HG02571 (cell line): ENCODE data around the gene CNTNAP2.

Experiments
- ATAC-seq: cut with Tn5 transposase; IDR thresholded peaks from one replicate; pipeline ENCODE4 v1.9.1; 2021; ENCODE audit warnings: mild to moderate bottlenecking, moderate library complexity; ENCODE audit not compliant: unreplicated experiment

Gene CNTNAP2

GRCh38 chr7:146414373-146414772 lies 297.8 kb downstream of the CNTNAP2 start:
- ATAC-seq = no peak

- no peak for ATAC-seq
Observed at GRCh38 chr7:146414937-146415336, 298.3 kb downstream of the CNTNAP2 start.

- no peak for ATAC-seq
Observed at GRCh38 chr7:146417176-146417575, 300.6 kb downstream of the CNTNAP2 start.

GRCh38 chr7:146423446-146423845 lies 306.8 kb downstream of the CNTNAP2 start:
- ATAC-seq = no peak

GRCh38 chr7:146424084-146424483 lies 307.5 kb downstream of the CNTNAP2 start:
- no peak for ATAC-seq

DNA sequence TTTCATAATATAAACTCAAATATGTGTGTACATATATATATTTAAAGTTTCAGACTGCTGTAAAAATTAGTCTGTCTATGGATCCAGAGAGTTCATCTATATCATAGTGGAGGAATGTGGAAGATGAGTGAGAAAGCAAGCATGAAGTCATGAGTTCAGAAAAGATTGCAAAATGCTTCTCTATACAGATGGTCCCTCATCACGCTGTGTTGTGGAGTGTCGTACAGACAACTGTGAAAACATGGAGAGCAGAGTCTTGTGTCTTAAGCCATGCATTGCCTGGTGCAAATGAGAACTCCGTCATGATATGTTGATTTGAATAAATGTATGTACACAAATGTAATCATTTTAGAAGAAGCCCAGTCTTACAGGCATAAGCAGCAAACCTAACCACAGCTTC lies 316.9 kb downstream of the CNTNAP2 start:
- no peak for ATAC-seq

GRCh38 chr7:146443102-146443501 lies 326.5 kb downstream of the CNTNAP2 start:
- no peak for ATAC-seq

GRCh38 chr7:146449625-146450024 lies 333.0 kb downstream of the CNTNAP2 start:
- ATAC-seq = no peak

GRCh38 chr7:146455091-146455655 lies 338.6 kb downstream of the CNTNAP2 start:
- no peak for ATAC-seq

DNA sequence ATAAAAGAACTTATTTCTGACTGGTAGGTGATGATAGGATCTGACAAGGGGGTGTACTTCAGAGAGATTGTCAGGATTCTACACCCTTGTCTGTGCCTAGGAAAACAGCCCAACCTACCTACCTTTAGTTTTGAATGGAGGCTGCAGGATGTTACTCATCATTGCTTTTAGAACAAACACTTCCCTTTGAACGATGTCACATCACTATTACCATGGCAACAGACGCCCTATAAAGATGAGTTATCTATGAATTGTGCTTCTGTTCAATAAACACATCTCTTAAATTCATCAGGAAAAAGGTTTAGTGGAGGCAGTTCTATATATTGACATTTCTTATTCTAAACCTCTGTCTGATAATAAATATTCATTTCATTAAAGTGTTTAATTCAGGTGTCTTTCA lies 362.4 kb downstream of the CNTNAP2 start:
- no peak for ATAC-seq

- ATAC-seq = no peak
Observed at GRCh38 chr7:146486519-146486918, 369.9 kb downstream of the CNTNAP2 start.

GRCh38 chr7:146492017-146492416 lies 375.4 kb downstream of the CNTNAP2 start:
- no peak for ATAC-seq

DNA sequence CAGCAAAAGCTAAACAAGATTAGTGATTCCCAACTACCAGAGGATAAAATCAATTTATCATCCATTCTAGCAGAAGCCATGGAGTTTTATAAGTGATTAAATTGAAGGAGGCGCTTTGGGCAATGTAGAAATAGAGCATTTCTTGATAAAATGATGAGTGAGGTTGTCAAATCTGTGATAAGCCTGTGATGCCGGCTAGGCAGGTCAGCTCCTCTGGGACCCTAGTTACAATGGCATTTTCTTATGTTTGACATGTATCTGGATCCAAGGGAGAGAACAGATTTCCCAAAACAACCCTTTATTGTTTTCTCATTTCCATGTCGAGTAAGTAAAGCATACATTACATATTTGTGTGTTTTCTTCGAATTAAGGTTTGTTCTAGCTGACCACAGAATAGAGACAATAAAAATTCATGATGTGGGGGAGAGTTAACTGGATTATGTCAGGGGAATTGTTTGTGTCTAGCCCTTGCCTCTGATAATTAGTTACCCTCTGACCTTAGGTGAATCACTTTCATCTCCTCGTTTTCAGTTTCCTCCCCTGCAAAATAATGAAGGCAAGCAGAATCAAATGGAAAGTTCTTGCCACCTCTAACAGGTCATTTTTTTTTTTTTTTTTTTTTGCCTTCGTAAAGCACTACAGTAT lies 378.5 kb downstream of the CNTNAP2 start:
- no peak for ATAC-seq

DNA sequence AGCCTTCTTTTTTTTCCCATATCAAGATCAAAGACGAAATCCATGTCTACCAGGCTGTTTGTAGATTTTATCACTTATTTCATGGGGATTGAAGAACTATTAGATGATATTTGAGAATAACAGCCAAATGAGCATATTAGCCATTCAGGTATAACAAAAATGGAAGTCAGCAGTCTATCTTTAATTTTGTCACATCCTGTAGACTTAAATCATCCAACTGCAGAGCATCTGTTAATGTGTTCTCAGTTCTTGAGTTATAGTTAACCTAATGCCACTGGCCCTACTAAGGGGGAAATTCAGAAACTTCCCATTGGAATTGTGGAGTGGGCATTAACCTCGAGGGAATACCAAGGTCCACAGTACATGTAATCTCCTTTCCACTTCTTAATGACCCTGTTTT lies 380.1 kb downstream of the CNTNAP2 start:
- ATAC-seq = no peak

DNA sequence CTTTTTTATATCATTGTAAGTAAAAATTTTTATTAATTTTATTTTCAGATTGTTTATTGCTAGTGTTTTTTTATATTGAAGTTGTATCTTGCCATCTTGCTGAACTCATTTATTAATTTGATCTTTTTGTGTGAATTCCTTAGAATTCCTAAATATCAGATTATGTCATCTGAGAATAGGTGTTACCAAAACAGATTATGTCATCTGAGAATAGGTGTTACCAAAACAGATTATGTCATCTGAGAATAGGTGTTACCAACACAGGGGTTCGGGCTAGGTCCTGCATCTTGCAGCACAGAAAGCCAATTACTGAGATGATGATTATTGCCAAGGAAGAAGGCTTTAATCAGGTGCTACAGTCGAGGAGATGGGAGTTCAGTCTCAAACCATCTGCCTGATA lies 383.4 kb downstream of the CNTNAP2 start:
- no peak for ATAC-seq

DNA sequence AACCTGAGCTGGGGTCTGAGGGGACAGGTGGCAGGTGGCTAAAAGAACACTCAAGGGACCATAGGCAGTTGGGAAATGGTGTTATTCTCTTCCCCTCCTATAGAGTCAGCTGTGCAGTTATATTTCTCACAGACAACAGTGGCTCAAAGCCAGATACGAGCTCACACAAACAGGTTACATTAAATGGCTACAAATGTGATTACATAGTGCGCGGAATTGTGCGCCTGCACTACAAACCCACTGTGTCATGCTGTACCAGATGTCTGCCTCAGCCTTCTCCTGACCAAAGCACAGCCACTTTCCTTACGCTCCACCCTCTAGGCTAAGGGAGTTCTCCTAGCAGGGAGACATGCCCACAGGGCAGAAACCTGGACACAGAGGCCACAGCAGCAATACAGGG lies 387.2 kb downstream of the CNTNAP2 start:
- ATAC-seq = no peak

DNA sequence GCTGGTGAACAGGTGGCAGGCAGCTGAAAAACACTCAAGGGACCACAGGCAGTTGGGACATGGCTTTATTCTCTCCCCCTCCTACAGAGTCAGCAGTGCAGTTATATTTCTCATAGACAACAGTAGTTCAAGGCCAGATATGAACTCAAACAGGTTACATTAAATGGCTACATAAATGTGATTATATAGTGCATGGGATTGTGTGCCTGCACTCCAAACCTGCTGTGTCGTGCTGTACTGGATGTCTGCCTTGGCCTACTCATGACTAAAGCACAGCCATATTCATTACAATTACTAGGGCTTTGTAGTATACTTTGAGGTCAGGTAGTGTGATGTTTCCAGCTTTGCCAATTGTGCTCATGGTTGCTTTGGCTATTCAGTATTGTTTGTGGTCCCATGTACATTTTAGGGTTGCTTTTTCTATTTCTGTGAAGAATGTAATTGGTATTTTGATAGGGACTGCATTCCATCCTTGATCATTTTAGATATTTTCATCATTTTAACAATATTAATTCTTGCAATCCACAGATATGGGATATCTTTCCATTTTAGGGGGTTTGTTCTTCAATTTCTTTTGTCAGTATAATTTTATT lies 393.6 kb downstream of the CNTNAP2 start:
- ATAC-seq = no peak

GRCh38 chr7:146514304-146514703 lies 397.7 kb downstream of the CNTNAP2 start:
- no peak for ATAC-seq

GRCh38 chr7:146528581-146528980 lies 412.0 kb downstream of the CNTNAP2 start:
- no peak for ATAC-seq

GRCh38 chr7:146539836-146540235 lies 423.2 kb downstream of the CNTNAP2 start:
- ATAC-seq = no peak

DNA sequence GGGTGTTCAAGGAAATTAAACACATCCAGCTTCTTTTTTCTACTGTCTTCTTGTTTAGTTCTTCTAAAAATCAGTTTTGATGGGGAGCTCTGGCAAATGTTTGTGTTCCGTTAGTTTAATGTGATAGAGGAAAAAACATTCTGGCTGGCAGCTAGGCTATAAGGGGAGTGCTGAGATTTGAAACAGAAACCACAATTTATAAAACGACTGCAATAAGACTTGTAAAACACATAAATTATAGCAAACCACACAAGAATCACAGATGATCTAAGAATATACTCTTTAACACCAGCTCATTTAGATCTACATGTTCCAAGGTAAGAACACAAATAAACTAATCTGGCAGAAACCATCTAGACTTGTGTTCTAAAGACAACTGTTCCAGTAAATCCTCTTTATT lies 425.5 kb downstream of the CNTNAP2 start:
- no peak for ATAC-seq

- no peak for ATAC-seq
Observed at GRCh38 chr7:146544748-146545147, 428.1 kb downstream of the CNTNAP2 start.

DNA sequence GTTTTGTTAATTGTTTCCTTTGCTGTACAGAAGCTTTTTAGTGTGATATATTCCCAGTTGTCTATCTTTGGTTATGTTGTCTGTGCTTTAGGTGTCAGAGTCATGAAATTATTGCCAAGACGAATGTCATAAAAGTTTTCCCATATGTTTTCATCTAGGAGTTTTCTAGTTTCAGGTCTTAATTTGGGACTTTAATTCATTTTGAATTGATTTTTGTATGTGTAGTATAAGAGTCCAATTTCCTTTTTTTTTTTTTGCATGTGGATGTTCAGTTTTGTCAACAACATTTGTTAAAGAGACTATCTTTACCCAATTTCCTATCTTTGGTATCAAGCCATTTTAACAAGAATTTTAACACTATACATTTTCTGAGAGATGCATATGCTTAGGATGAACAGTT lies 432.2 kb downstream of the CNTNAP2 start:
- ATAC-seq = no peak
